Daoy (cell line): ENCODE measurements around the gene EPB41L5. TPM values are rescaled to one million over a fixed set of nuclear protein-coding genes. Genes with fewer than 3 reads are reported as not detected.
A peak's percentile ranks its signal among the peaks of the same experiment; 100 is the strongest.
"Not testable (repeated sequence)": the region's sequence is repeated elsewhere in the genome, so short reads cannot be mapped to it uniquely, and the experiment has no call there.

Source experiments
- DNase-seq: peaks from one replicate; pipeline ENCODE4 v3.0.0-alpha.2; 2015; ENCODE audit warnings: low read depth
- total RNA-seq: library from RNA; depleted of rRNA; stranded (reverse); fragments of >200 nt; shearing (Covaris generic); gene quantifications from 2 replicates; pipeline ENCODE4 v1.2.3, GENCODE V29; 2014

Gene EPB41L5
- total RNA-seq, 1 experiment from 2014 or later, result 6.4 TPM

- DNase-seq, result no peak
Observed at GRCh38 chr2:120100627-120101026, 87.8 kb downstream of the EPB41L5 start.

- peak; percentile 90 for DNase-seq
Observed at GRCh38 chr2:120103723-120104467, 91.0 kb downstream of the EPB41L5 start.

- no peak for DNase-seq
Observed at GRCh38 chr2:120104772-120105171, 91.9 kb downstream of the EPB41L5 start.

- no peak for DNase-seq
Observed at GRCh38 chr2:120105360-120105759, 92.5 kb downstream of the EPB41L5 start.

GRCh38 chr2:120108049-120108448 is 95.2 kb downstream of the EPB41L5 start:
- DNase-seq, result peak; percentile 66

- DNase-seq, result peak; percentile 3
Observed at GRCh38 chr2:120108749-120109148, 95.9 kb downstream of the EPB41L5 start.

- peak; percentile 35 for DNase-seq
Observed at GRCh38 chr2:120109186-120110061, 96.5 kb downstream of the EPB41L5 start.

- no peak for DNase-seq
Observed at GRCh38 chr2:120110062-120110362, 97.1 kb downstream of the EPB41L5 start.

GRCh38 chr2:120110507-120110906 is 97.6 kb downstream of the EPB41L5 start:
- no peak for DNase-seq

GRCh38 chr2:120111193-120111592 is 98.3 kb downstream of the EPB41L5 start:
- DNase-seq, result no peak

GRCh38 chr2:120118018-120118417 is 105.1 kb downstream of the EPB41L5 start:
- DNase-seq, result no peak

GRCh38 chr2:120118471-120118870 is 105.6 kb downstream of the EPB41L5 start:
- DNase-seq, result no peak

GRCh38 chr2:120121337-120121736 is 108.5 kb downstream of the EPB41L5 start:
- DNase-seq, result not testable (repeated sequence)

GRCh38 chr2:120123090-120123489 is 110.2 kb downstream of the EPB41L5 start:
- no peak for DNase-seq

GRCh38 chr2:120125195-120125594 is 112.3 kb downstream of the EPB41L5 start:
- DNase-seq, result no peak

GRCh38 chr2:120128216-120128615 is 115.3 kb downstream of the EPB41L5 start:
- DNase-seq, result no peak

- DNase-seq, result peak; percentile 58
Observed at GRCh38 chr2:120132190-120132589, 119.3 kb downstream of the EPB41L5 start.

GRCh38 chr2:120132691-120133090 is 119.8 kb downstream of the EPB41L5 start:
- DNase-seq, result no peak

GRCh38 chr2:120133572-120134244 is 120.8 kb downstream of the EPB41L5 start:
- DNase-seq, result no peak

GRCh38 chr2:120134263-120134662 is 121.4 kb downstream of the EPB41L5 start:
- DNase-seq, result peak; percentile 93

- not testable (repeated sequence) for DNase-seq
Observed at GRCh38 chr2:120135013-120135412, 122.1 kb downstream of the EPB41L5 start.

- DNase-seq, result no peak
Observed at GRCh38 chr2:120140866-120141265, 128.0 kb downstream of the EPB41L5 start.
